GM23338 (cell line): Measurements from ENCODE around the gene FLNB.

ENCODE experiments used
- CREB1 ChIP-seq: fragments of 250-450 bp; sonication (Bioruptor Pico); IDR thresholded peaks from 2 replicates; pipeline ENCODE4 v1.5.0; 2020; ENCODE audit warnings: low read depth, mild to moderate bottlenecking, moderate library complexity
- CTCF ChIP-seq, 2 experiments: fragments of 200-600 bp in 1 of 2; sonication (generic) in 1 of 2; conservative IDR thresholded peaks; 2 replicates each; pipeline versions ENCODE4 v1.5.1 to v1.6.1; 2016 to 2017; ENCODE audit warnings: antibody characterized with exemption in 2 of 2, low read depth in 2 of 2, mild to moderate bottlenecking in 2 of 2, moderate library complexity in 1 of 2
- ETS1 ChIP-seq: IDR thresholded peaks from 2 replicates; pipeline ENCODE4 v1.6.1; 2016; ENCODE audit warnings: antibody characterized with exemption
- EZH2 ChIP-seq: fragments of 200-600 bp; sonication (generic); IDR thresholded peaks from one replicate; pipeline ENCODE4 v1.8.0; 2017; ENCODE audit warnings: antibody characterized with exemption, mild to moderate bottlenecking, low read depth; ENCODE audit not compliant: unreplicated experiment
- EZH2phosphoT487 ChIP-seq: fragments of 200-600 bp; sonication (generic); IDR thresholded peaks from one replicate; pipeline ENCODE4 v1.8.1; 2018; ENCODE audit warnings: antibody characterized with exemption; ENCODE audit not compliant: unreplicated experiment
- POLR2AphosphoS5 ChIP-seq: IDR thresholded peaks from 2 replicates; pipeline ENCODE4 v1.6.1; 2016; ENCODE audit warnings: antibody characterized with exemption, low read depth

GRCh38 chr3:58204720-58205119 lies 196.5 kb downstream of the FLNB start:
- TF ChIP-seq CTCF (conservative IDR thresholded peaks at IDR 0.05; ENCODE audit: low read depth in 2 of 2) (no peak), EZH2 (no peak), EZH2phosphoT487 (no peak), CREB1 (CRISPR knock-in tag) (no peak), POLR2AphosphoS5 (no peak), ETS1 (no peak)
